ENCODE measurements around the gene TTC23. TPM values are rescaled to one million over a fixed set of nuclear protein-coding genes. Genes with fewer than 3 reads are reported as not detected.

The TTC23 gene
- total RNA-seq, 1 donor: 21.7 TPM

- Histone ChIP-seq H3K9me3 (ENCODE audit: low read depth, low read length) (no peaks in the 10 kb centered on the region), H2AFZ (ENCODE audit: low read length) (no peak overlapping the region), H3K79me2 (ENCODE audit: insufficient read depth, low read length) (no peaks in the 10 kb centered on the region), H4K20me1 (ENCODE audit: insufficient read depth, low read length) (no peaks in the 10 kb centered on the region), H3K4me1 (ENCODE audit: insufficient read depth, low read length) (peaks cover 4% of the 10 kb centered on the region), H3K36me3 (ENCODE audit: insufficient read depth, low read length) (peaks cover 6% of the 10 kb centered on the region), H3K27ac (ENCODE audit: low read depth, low read length) (no peak overlapping the region), H3K4me3 (ENCODE audit: insufficient read depth, low read length) (no peak overlapping the region), H3K27me3 (ENCODE audit: insufficient read depth, low read length) (no peaks in the 10 kb centered on the region), H3K4me2 (ENCODE audit: insufficient read depth, low read length) (no peak overlapping the region)
- TF ChIP-seq, protein P1, sequence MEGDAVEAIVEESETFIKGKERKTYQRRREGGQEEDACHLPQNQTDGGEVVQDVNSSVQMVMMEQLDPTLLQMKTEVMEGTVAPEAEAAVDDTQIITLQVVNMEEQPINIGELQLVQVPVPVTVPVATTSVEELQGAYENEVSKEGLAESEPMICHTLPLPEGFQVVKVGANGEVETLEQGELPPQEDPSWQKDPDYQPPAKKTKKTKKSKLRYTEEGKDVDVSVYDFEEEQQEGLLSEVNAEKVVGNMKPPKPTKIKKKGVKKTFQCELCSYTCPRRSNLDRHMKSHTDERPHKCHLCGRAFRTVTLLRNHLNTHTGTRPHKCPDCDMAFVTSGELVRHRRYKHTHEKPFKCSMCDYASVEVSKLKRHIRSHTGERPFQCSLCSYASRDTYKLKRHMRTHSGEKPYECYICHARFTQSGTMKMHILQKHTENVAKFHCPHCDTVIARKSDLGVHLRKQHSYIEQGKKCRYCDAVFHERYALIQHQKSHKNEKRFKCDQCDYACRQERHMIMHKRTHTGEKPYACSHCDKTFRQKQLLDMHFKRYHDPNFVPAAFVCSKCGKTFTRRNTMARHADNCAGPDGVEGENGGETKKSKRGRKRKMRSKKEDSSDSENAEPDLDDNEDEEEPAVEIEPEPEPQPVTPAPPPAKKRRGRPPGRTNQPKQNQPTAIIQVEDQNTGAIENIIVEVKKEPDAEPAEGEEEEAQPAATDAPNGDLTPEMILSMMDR (IDR thresholded peaks at IDR 0.05; ENCODE audit: extremely low read depth, low read depth, low read length): no peak
- DNase-seq (ENCODE audit: insufficient read length, low spot score, missing footprints): no peak
Measured at GRCh38 chr15:99145005-99145404, 104.4 kb downstream of the TTC23 start.

DNA sequence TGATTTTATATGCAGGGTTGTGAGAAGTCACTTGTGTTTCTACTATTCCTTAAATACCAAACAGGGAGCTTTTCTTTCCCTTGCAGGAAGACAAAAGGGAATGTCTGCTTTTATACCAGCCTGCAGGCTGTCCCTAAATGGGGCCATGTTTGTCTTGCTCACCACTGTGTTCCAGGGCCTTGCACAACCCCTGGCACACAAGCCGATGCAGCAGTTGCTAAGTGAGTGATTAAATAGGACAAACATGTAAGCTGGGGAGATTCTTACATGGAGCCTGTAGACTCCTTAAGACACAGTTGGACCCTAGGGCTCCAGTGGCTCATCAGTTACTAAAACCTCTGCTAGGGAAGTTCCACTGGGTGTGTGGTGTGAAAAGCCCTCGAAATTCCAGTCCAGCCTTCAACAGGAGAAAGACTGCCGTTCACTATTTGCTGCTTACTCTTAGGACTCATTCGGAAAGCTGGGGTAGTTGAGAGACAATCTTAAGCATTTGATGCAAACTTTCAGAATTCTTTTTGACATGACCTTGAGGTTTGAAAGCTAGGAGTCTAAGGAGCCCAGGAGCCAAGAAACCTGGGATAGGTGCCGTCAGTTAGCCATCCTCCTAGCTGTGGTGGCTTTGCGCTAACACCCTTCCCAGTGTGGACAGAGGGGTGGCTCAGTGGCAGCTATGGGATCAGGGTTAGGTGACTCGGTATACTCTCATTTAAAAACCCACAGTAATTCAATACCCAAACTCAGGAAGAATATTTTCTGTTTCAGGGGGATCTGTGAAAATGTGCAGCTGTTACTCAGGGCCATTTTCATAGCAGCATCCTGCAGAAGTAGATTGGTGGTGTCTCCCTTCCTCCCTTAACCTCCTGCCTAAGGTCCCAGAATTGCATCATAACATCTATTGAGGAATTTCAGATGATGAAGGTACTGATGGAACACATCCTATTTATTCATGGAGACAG lies 105.4 kb downstream of the TTC23 start:
- Histone ChIP-seq H3K4me1 (ENCODE audit: insufficient read depth, low read length) (peaks cover 4% of the 10 kb centered on the region), H3K79me2 (ENCODE audit: insufficient read depth, low read length) (no peaks in the 10 kb centered on the region), H3K27ac (ENCODE audit: low read depth, low read length) (no peak overlapping the region), H4K20me1 (ENCODE audit: insufficient read depth, low read length) (no peaks in the 10 kb centered on the region), H3K4me3 (ENCODE audit: insufficient read depth, low read length) (no peak overlapping the region), H3K36me3 (ENCODE audit: insufficient read depth, low read length) (peaks cover 6% of the 10 kb centered on the region), H3K27me3 (ENCODE audit: insufficient read depth, low read length) (no peaks in the 10 kb centered on the region), H2AFZ (ENCODE audit: low read length) (no peak overlapping the region), H3K9me3 (ENCODE audit: low read depth, low read length) (no peaks in the 10 kb centered on the region), H3K4me2 (ENCODE audit: insufficient read depth, low read length) (no peak overlapping the region)
- no peak for DNase-seq (ENCODE audit: insufficient read length, low spot score, missing footprints)
- TF ChIP-seq, protein P1 (IDR thresholded peaks at IDR 0.05; ENCODE audit: extremely low read depth, low read depth, low read length): no peak

GRCh38 chr15:99143242-99143641 lies 106.1 kb downstream of the TTC23 start:
- H3K4me1 ChIP-seq (ENCODE audit: insufficient read depth, low read length): peaks cover 4% of the 10 kb centered on the region
- no peaks in the 10 kb centered on the region for H4K20me1 ChIP-seq (ENCODE audit: insufficient read depth, low read length)
- no peak overlapping the region for H3K4me3 ChIP-seq (ENCODE audit: insufficient read depth, low read length)
- TF ChIP-seq, protein P1 (IDR thresholded peaks at IDR 0.05; ENCODE audit: extremely low read depth, low read depth, low read length): no peak
- no peak for DNase-seq (ENCODE audit: insufficient read length, low spot score, missing footprints)
- no peaks in the 10 kb centered on the region for H3K79me2 ChIP-seq (ENCODE audit: insufficient read depth, low read length)
- H2AFZ ChIP-seq (ENCODE audit: low read length): no peak overlapping the region
- H3K4me2 ChIP-seq (ENCODE audit: insufficient read depth, low read length): no peak overlapping the region
- H3K9me3 ChIP-seq (ENCODE audit: low read depth, low read length): no peaks in the 10 kb centered on the region
- H3K27me3 ChIP-seq (ENCODE audit: insufficient read depth, low read length): no peaks in the 10 kb centered on the region
- no peaks in the 10 kb centered on the region for H3K36me3 ChIP-seq (ENCODE audit: insufficient read depth, low read length)
- H3K27ac ChIP-seq (ENCODE audit: low read depth, low read length): no peak overlapping the region

DNA sequence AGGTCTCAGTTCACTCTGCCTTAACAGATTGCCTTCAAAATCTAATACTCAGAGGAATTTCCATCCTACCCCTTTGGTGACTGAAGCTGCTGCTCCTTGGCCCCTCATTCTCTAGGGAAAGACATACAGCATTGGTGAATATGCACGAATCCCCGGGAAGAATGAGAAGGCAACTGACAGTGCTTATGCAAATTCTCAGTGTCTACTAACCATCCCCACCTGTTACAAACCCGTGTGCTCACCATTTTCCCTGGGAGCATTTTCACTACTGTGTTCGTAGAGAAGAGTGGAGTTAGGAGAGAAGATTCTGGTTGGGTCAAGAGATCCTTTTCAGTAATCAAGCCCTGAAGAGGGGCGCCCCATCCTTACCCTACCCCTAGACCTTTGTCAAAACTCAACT lies 106.8 kb downstream of the TTC23 start:
- H3K79me2 ChIP-seq (ENCODE audit: insufficient read depth, low read length): no peaks in the 10 kb centered on the region
- H4K20me1 ChIP-seq (ENCODE audit: insufficient read depth, low read length): no peaks in the 10 kb centered on the region
- no peak overlapping the region for H3K4me2 ChIP-seq (ENCODE audit: insufficient read depth, low read length)
- H3K27me3 ChIP-seq (ENCODE audit: insufficient read depth, low read length): no peaks in the 10 kb centered on the region
- no peak overlapping the region for H2AFZ ChIP-seq (ENCODE audit: low read length)
- peaks cover under 1% of the 10 kb centered on the region for H3K36me3 ChIP-seq (ENCODE audit: insufficient read depth, low read length)
- peaks cover 4% of the 10 kb centered on the region for H3K4me1 ChIP-seq (ENCODE audit: insufficient read depth, low read length)
- H3K27ac ChIP-seq (ENCODE audit: low read depth, low read length): no peak overlapping the region
- H3K4me3 ChIP-seq (ENCODE audit: insufficient read depth, low read length): no peak overlapping the region
- TF ChIP-seq, protein P1 (IDR thresholded peaks at IDR 0.05; ENCODE audit: extremely low read depth, low read depth, low read length): no peak
- no peak for DNase-seq (ENCODE audit: insufficient read length, low spot score, missing footprints)
- no peaks in the 10 kb centered on the region for H3K9me3 ChIP-seq (ENCODE audit: low read depth, low read length)

All from osteoblast (primary cell).